Measurements from ENCODE around the gene PTPRR. TPM values are rescaled to one million over a fixed set of nuclear protein-coding genes. Genes with fewer than 3 reads are reported as not detected.

Gene PTPRR
- total RNA-seq, 1 donor from 2014 or later: not detected

- intact Hi-C loops (cut with micrococcal nuclease): no loop called here
These were observed 2.2 kb downstream of the PTPRR start for GRCh38 chr12:70918321-70918720.

GRCh38 chr12:70910666-70911065 is 9.9 kb downstream of the PTPRR start:
- intact Hi-C loops (cut with micrococcal nuclease): no loop called here

- intact Hi-C loops (cut with micrococcal nuclease): no loop called here
These were observed 11.6 kb downstream of the PTPRR start for GRCh38 chr12:70908978-70909377.

- intact Hi-C loops (cut with micrococcal nuclease): no loop called here
These were observed 13.1 kb downstream of the PTPRR start for GRCh38 chr12:70907412-70907811.

- intact Hi-C loops (cut with micrococcal nuclease): no loop called here
These were observed 24.6 kb downstream of the PTPRR start for GRCh38 chr12:70895956-70896355.

GRCh38 chr12:70892593-70892992 is 27.9 kb downstream of the PTPRR start:
- intact Hi-C loops (cut with micrococcal nuclease): no loop called here

GRCh38 chr12:70890895-70891832 is 29.4 kb downstream of the PTPRR start:
- intact Hi-C loops (cut with micrococcal nuclease): no loop called here

GRCh38 chr12:70885956-70886355 is 34.6 kb downstream of the PTPRR start:
- intact Hi-C loops (cut with micrococcal nuclease): no loop called here

- intact Hi-C loops (cut with micrococcal nuclease): no loop called here
These were observed 36.7 kb downstream of the PTPRR start for GRCh38 chr12:70883855-70884254.

- intact Hi-C loops (cut with micrococcal nuclease): no loop called here
These were observed 39.8 kb downstream of the PTPRR start for GRCh38 chr12:70880744-70881143.

- intact Hi-C loops (cut with micrococcal nuclease): no loop called here
These were observed 43.6 kb downstream of the PTPRR start for GRCh38 chr12:70876952-70877351.

GRCh38 chr12:70875628-70876027 is 44.9 kb downstream of the PTPRR start:
- intact Hi-C loops (cut with micrococcal nuclease): no loop called here

GRCh38 chr12:70854881-70855568 is 65.5 kb downstream of the PTPRR start:
- intact Hi-C loops (cut with micrococcal nuclease): no loop called here

- intact Hi-C loops (cut with micrococcal nuclease): no loop called here
These were observed 66.4 kb downstream of the PTPRR start for GRCh38 chr12:70854138-70854537.

- intact Hi-C loops (cut with micrococcal nuclease): no loop called here
These were observed 67.2 kb downstream of the PTPRR start for GRCh38 chr12:70853326-70853725.

GRCh38 chr12:70852416-70853150 is 68.0 kb downstream of the PTPRR start:
- intact Hi-C loops (cut with micrococcal nuclease): no loop called here

GRCh38 chr12:70849265-70849960 is 71.1 kb downstream of the PTPRR start:
- intact Hi-C loops (cut with micrococcal nuclease): loop anchor here (1.0 kb wide), 1 partner anchor 116 kb away; no protein-coding TSS in a partner anchor

- intact Hi-C loops (cut with micrococcal nuclease): no loop called here
These were observed 72.7 kb downstream of the PTPRR start for GRCh38 chr12:70847871-70848270.

- intact Hi-C loops (cut with micrococcal nuclease): no loop called here
These were observed 75.3 kb downstream of the PTPRR start for GRCh38 chr12:70845268-70845667.

GRCh38 chr12:70843363-70843762 is 77.2 kb downstream of the PTPRR start:
- intact Hi-C loops (cut with micrococcal nuclease): no loop called here

- intact Hi-C loops (cut with micrococcal nuclease): no loop called here
These were observed 77.6 kb downstream of the PTPRR start for GRCh38 chr12:70842942-70843341.

Measured in T-helper 2 cell treated with Interferon-gamma antibody and Interleukin-4, amounts not matched to agents 100 ng/mL and 5 ng/mL, for 36 hours (primary cell).